ENCODE results near the gene WNK4.

DNA sequence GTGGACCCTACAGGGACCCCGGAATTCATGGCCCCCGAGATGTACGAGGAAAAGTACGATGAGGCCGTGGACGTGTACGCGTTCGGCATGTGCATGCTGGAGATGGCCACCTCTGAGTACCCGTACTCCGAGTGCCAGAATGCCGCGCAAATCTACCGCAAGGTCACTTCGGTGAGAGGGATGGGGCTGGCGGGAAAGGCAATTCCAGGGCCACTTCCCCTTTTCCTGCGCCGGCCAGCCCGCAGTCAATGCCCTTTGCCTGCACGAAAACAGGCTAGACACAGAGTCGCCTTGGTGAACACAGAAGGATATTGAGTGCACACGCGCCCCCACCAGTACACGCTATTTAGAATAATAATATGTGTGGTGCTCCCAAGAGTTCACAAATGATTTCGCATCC lies 4.0 kb downstream of the WNK4 start:
- TF ChIP-seq, protein P1, sequence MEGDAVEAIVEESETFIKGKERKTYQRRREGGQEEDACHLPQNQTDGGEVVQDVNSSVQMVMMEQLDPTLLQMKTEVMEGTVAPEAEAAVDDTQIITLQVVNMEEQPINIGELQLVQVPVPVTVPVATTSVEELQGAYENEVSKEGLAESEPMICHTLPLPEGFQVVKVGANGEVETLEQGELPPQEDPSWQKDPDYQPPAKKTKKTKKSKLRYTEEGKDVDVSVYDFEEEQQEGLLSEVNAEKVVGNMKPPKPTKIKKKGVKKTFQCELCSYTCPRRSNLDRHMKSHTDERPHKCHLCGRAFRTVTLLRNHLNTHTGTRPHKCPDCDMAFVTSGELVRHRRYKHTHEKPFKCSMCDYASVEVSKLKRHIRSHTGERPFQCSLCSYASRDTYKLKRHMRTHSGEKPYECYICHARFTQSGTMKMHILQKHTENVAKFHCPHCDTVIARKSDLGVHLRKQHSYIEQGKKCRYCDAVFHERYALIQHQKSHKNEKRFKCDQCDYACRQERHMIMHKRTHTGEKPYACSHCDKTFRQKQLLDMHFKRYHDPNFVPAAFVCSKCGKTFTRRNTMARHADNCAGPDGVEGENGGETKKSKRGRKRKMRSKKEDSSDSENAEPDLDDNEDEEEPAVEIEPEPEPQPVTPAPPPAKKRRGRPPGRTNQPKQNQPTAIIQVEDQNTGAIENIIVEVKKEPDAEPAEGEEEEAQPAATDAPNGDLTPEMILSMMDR (IDR thresholded peaks at IDR 0.05) = no peak
- no peak for TF ChIP-seq POLR2A (IDR thresholded peaks at IDR 0.05)

Data from upper lobe of left lung (tissue), 4 donors.